GM12875 (cell line): Measurements from ENCODE around the gene CENPB.

Experiments used
- H3K4me3 ChIP-seq: one replicate; pipeline ENCODE4 v1.5.1; 2011; ENCODE audit warnings: low read depth, low read length, control low read depth
- TF ChIP-seq, protein P1 (sequence below): IDR thresholded peaks from 2 replicates; pipeline ENCODE4 v1.5.1; 2011; ENCODE audit warnings: low read depth, mild to moderate bottlenecking, control low read depth, inconsistent platforms, low read length, moderate library complexity, borderline replicate concordance; ENCODE audit not compliant: insufficient read depth

The CENPB gene

DNA sequence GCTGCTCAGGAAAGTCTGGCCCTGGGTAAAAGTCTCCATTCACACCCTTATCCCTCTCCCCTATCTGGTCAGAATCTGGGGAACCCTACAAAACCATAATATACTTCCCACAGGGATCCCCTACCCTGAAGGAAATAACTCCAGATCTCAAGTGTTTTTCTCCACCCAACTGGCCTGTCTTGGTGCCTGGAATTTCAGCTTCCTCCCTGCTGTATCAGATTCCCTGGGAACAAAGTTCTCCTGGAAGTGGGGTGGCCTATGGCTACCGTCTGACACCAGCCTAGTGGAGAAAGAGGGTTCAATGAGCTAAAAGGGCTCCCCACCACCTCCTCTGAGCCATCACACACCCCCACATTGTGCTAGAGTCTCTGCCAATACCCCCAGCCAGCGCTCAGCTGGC is 39.1 kb downstream of the CENPB start:
- TF ChIP-seq, protein P1, sequence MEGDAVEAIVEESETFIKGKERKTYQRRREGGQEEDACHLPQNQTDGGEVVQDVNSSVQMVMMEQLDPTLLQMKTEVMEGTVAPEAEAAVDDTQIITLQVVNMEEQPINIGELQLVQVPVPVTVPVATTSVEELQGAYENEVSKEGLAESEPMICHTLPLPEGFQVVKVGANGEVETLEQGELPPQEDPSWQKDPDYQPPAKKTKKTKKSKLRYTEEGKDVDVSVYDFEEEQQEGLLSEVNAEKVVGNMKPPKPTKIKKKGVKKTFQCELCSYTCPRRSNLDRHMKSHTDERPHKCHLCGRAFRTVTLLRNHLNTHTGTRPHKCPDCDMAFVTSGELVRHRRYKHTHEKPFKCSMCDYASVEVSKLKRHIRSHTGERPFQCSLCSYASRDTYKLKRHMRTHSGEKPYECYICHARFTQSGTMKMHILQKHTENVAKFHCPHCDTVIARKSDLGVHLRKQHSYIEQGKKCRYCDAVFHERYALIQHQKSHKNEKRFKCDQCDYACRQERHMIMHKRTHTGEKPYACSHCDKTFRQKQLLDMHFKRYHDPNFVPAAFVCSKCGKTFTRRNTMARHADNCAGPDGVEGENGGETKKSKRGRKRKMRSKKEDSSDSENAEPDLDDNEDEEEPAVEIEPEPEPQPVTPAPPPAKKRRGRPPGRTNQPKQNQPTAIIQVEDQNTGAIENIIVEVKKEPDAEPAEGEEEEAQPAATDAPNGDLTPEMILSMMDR: no peak
- no peak overlapping the region for H3K4me3 ChIP-seq

DNA sequence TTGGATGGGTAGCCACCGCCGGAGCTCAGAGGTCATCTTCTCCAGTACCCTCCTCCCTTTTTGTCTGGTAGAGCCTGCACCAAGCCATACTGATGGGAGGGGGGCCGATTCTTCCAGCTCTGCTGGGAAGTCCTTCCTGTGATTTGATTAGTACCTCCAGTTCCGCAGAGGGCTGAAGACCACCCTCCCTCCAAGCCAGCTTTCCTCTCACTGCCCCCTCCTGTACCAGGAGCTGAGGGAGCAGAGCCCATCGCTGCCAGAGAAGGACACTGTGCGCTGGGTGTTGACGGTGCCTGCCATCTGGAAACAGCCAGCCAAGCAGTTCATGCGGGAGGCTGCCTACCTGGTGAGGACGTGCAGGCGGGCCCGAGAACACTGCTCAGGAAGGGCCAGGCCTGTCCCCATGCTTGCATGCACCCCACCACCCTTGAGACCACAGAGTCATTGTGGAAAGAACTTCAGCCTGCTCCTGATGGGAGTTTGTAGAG is 40.8 kb downstream of the CENPB start:
- TF ChIP-seq, protein P1: no peak
- H3K4me3 ChIP-seq: no peak overlapping the region

GRCh38 chr20:3744806-3745685 is 41.5 kb downstream of the CENPB start:
- no peak overlapping the region for H3K4me3 ChIP-seq
- TF ChIP-seq, protein P1: no peak

DNA sequence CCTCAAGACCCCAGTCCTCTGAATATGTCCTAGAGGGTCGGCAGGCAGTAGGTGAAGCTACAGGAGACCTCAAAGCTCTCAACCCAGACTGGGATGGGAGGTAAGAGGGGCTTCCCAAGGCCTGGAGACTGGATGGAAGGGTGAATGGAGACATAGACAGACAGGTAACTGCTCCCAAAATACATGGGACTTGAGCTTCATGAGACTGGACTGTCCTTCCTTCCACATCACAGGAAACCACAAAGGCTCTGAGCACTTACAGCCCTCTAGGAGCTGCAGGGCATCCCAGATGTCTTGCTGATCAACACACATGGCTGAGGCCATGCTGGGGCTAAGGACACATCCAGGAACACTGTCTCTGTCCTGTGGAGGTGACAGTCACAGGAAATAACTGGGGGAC is 42.5 kb downstream of the CENPB start:
- TF ChIP-seq, protein P1: no peak

DNA sequence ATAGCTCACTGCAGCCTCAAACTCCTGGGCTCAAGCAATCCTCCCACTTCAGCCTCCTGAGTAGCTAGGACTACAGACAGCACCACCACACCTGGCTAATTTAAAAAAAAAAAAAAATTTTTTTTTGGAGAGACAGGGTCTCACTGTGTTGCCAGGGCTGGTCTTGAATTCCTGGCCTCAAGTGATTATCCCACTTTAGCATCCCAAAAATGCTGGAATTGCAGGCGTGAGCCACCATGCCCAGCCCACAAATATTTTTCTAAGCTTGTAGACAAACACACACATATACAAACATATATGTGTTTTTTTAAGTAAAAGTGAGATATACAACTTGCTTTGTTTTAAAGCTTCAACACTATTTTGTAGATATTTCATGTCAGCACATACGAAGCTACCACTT is 43.3 kb downstream of the CENPB start:
- H3K4me3 ChIP-seq: no peak overlapping the region

More for the DNA sequence above, 42.5 kb downstream of the CENPB start:
- no peak overlapping the region for H3K4me3 ChIP-seq

DNA sequence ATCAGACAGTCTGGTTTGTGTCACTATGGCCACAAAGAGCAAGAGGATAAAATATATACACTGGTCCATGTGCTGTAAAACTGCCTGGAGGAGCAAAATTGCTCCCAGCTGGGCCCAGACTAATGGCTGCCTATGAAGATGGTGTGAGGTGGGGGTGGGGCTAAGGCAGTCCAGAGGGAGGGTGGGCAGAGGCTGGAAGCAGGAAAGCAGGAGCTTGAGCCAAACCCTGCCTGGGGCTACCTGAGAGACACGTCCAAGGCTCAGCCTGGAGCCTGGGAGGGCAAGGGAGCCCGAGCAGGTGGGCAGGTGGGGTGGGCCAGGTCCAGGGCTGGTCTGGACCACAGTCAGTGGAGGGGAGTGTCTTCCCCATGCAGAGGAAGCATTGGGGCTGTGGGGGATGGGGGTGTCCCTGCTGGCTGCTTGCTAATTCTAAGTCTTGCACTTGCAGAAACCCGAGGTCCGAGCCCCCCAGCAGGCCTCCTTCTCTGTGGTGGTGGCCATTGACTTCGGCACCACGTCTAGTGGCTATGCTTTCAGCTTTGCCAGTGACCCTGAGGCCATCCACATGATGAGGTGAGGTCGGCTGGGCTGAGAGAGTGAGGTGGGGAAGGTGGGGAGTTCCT is 44.6 kb downstream of the CENPB start:
- TF ChIP-seq, protein P1: no peak
- H3K4me3 ChIP-seq: no peak overlapping the region

More for the DNA sequence above, 43.3 kb downstream of the CENPB start:
- TF ChIP-seq, protein P1: no peak
